HL-60 (cell line): ENCODE measurements around the gene ADPRH.

Experiments used
- SPI1 ChIP-seq: IDR thresholded peaks from 2 replicates; pipeline ENCODE4 v1.6.1; 2012; ENCODE audit warnings: low read depth, mild to moderate bottlenecking, borderline replicate concordance
- TF ChIP-seq, protein P1 (sequence below): IDR thresholded peaks from one replicate; pipeline ENCODE4 v1.5.1; 2011; ENCODE audit warnings: low read length, control low read depth, inconsistent platforms; ENCODE audit not compliant: insufficient read depth

DNA sequence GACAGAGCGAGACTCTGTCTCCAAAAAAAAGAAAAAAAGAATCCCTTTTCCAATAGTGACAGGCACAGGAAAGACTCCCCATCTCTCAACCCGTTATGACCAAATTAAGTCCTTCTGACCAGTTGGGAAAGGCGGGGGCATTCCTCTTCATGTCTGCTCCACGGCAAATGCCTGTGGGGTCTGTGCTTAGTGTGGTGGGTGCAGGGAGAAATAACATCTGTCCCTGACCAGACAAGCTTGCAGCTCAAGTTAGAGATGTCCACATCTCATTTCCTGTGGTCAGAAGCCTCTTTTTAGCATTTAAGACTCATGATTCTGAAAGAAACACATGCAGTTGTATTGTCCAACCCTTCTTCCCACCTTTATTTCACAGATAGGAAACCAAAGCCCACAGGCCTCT is 34.6 kb downstream of the ADPRH start:
- TF ChIP-seq, protein P1, sequence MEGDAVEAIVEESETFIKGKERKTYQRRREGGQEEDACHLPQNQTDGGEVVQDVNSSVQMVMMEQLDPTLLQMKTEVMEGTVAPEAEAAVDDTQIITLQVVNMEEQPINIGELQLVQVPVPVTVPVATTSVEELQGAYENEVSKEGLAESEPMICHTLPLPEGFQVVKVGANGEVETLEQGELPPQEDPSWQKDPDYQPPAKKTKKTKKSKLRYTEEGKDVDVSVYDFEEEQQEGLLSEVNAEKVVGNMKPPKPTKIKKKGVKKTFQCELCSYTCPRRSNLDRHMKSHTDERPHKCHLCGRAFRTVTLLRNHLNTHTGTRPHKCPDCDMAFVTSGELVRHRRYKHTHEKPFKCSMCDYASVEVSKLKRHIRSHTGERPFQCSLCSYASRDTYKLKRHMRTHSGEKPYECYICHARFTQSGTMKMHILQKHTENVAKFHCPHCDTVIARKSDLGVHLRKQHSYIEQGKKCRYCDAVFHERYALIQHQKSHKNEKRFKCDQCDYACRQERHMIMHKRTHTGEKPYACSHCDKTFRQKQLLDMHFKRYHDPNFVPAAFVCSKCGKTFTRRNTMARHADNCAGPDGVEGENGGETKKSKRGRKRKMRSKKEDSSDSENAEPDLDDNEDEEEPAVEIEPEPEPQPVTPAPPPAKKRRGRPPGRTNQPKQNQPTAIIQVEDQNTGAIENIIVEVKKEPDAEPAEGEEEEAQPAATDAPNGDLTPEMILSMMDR, result no peak
- TF ChIP-seq SPI1, result no peak
